IMR-90 (cell line): ENCODE results near the gene MSLN. TPM values are rescaled to one million over a fixed set of nuclear protein-coding genes. Genes with fewer than 3 reads are reported as not detected.

Experiments
- ATAC-seq: fragments of 200-7000 bp; cut with Tn5 transposase; 2 replicates; pipeline ENCODE4 v1.9.1; 2020; ENCODE audit warnings: low read depth, mild to moderate bottlenecking, moderate library complexity
- BruUV-seq: library from RNA; stranded (reverse); fragments of 400-500 nt; replicated peaks from 2 replicates; lab custom pipeline; 2021; lab: Mats Ljungman, UMichigan
- CTCF ChIA-PET: fragments of 300-600 bp; formaldehyde crosslinking; extraction: SDS; loops from one replicate; lab custom pipeline; 2021; ENCODE audit warnings: antibody characterized with exemption; lab: Yijun Ruan, JAX
- POLR2A ChIA-PET: fragments of 300-600 bp; sonication (Branson Sonifier 250); formaldehyde crosslinking; loops from one replicate; lab custom pipeline; 2022; ENCODE audit warnings: antibody characterized with exemption; ENCODE audit not compliant: unreplicated experiment; lab: Charles Lee
- DNase-seq: peaks from one replicate; pipeline ENCODE4 v3.0.0; 2013
- H2AFZ ChIP-seq: replicated peaks from 2 replicates; pipeline ENCODE3; 2013; ENCODE audit warnings: low read length, mild to moderate bottlenecking; ENCODE audit not compliant: poor library complexity
- H2AK5ac ChIP-seq: 2 replicates; pipeline ENCODE4 v1.6.1; 2013; ENCODE audit warnings: low read depth, low read length, inconsistent platforms
- H2AK9ac ChIP-seq: replicated peaks from 2 replicates; pipeline ENCODE3; 2013; ENCODE audit warnings: mild to moderate bottlenecking, low read depth, low read length, moderate library complexity; ENCODE audit not compliant: poor library complexity
- H2BK120ac ChIP-seq: 2 replicates; pipeline ENCODE4 v1.6.1; 2013; ENCODE audit warnings: low read depth, low read length, inconsistent platforms
- H2BK15ac ChIP-seq: 3 replicates; pipeline ENCODE4 v1.6.1; 2013; ENCODE audit warnings: low read depth, low read length, inconsistent platforms
- H2BK20ac ChIP-seq: 2 replicates; pipeline ENCODE4 v1.6.1; 2013; ENCODE audit warnings: low read depth, mild to moderate bottlenecking, inconsistent platforms, low read length, moderate library complexity
- H2BK5ac ChIP-seq: 2 replicates; pipeline ENCODE4 v1.6.1; 2013; ENCODE audit warnings: mild to moderate bottlenecking, low read depth, low read length, inconsistent platforms; ENCODE audit not compliant: poor library complexity, severe bottlenecking
- H3K14ac ChIP-seq: replicated peaks from 2 replicates; pipeline ENCODE4 v1.6.1; 2013; ENCODE audit warnings: low read depth, low read length, inconsistent platforms
- H3K18ac ChIP-seq: 2 replicates; pipeline ENCODE4 v1.6.1; 2013; ENCODE audit warnings: low read depth, low read length, control low read depth
- H3K23ac ChIP-seq: 2 replicates; pipeline ENCODE4 v1.6.1; 2013; ENCODE audit warnings: low read depth, low read length, inconsistent platforms
- H3K27ac ChIP-seq: 2 replicates; pipeline ENCODE4 v1.5.1; 2013; ENCODE audit warnings: mild to moderate bottlenecking, control low read depth, low read length; ENCODE audit not compliant: insufficient read depth
- H3K27me3 ChIP-seq: 2 replicates; pipeline ENCODE4 v1.6.1; 2013; ENCODE audit warnings: low read length; ENCODE audit not compliant: control insufficient read depth, insufficient read depth
- H3K36me3 ChIP-seq: 2 replicates; pipeline ENCODE4 v1.6.1; 2013; ENCODE audit warnings: low read length, mixed read lengths; ENCODE audit not compliant: control insufficient read depth, insufficient read depth
- H3K4ac ChIP-seq: 2 replicates; pipeline ENCODE4 v1.6.1; 2013; ENCODE audit warnings: low read depth, low read length, inconsistent platforms
- H3K4me1 ChIP-seq: 2 replicates; pipeline ENCODE4 v1.6.1; 2013; ENCODE audit warnings: low read length, mixed read lengths; ENCODE audit not compliant: control insufficient read depth, insufficient read depth
- H3K4me2 ChIP-seq: 2 replicates; pipeline ENCODE4 v1.6.1; 2013; ENCODE audit warnings: low read depth, mild to moderate bottlenecking, control low read depth, low read length, moderate library complexity
- H3K4me3 ChIP-seq: 2 replicates; pipeline ENCODE4 v1.5.1; 2013; ENCODE audit warnings: low read depth, mild to moderate bottlenecking, control low read depth, low read length, moderate library complexity; ENCODE audit not compliant: insufficient read depth
- H3K56ac ChIP-seq: 2 replicates; pipeline ENCODE4 v1.6.1; 2013; ENCODE audit warnings: low read length, inconsistent platforms; ENCODE audit not compliant: insufficient read depth; ENCODE audit errors: extremely low read depth
- H3K79me1 ChIP-seq, 2 experiments: 2 replicates each; pipeline ENCODE4 v1.6.1; 2013; ENCODE audit warnings: low read length in 2 of 2, inconsistent platforms in 1 of 2, low read depth in 1 of 2
- H3K9ac ChIP-seq: 2 replicates; pipeline ENCODE4 v1.6.1; 2013; ENCODE audit warnings: low read depth, low read length, control low read depth
- H3K9me1 ChIP-seq: 2 replicates; pipeline ENCODE4 v1.6.1; 2013; ENCODE audit warnings: low read length, inconsistent platforms; ENCODE audit not compliant: insufficient read depth
- H3K9me3 ChIP-seq: 2 replicates; pipeline ENCODE4 v1.6.1; 2013; ENCODE audit warnings: low read length; ENCODE audit not compliant: control insufficient read depth, insufficient read depth
- H4K20me1 ChIP-seq: 2 replicates; pipeline ENCODE4 v1.6.1; 2013; ENCODE audit warnings: low read length, inconsistent platforms; ENCODE audit not compliant: insufficient read depth
- H4K5ac ChIP-seq: 2 replicates; pipeline ENCODE4 v1.6.1; 2013; ENCODE audit warnings: mild to moderate bottlenecking, low read depth, low read length, control low read depth
- H4K8ac ChIP-seq, 2 experiments: 2 replicates each; pipeline ENCODE4 v1.6.1; 2013; ENCODE audit warnings: low read depth in 2 of 2, low read length in 2 of 2, control low read depth in 1 of 2, inconsistent platforms in 1 of 2
- H4K91ac ChIP-seq: 2 replicates; pipeline ENCODE4 v1.6.1; 2013; ENCODE audit warnings: low read depth, low read length, inconsistent platforms; ENCODE audit not compliant: insufficient read depth
- BHLHE40 ChIP-seq: fragments of 150-350 bp; IDR thresholded peaks from 2 replicates; pipeline ENCODE4 v1.6.1; 2016; ENCODE audit warnings: mild to moderate bottlenecking, low read depth, low read length
- CEBPB ChIP-seq: IDR thresholded peaks from 2 replicates; pipeline ENCODE4 v1.6.1; 2012; ENCODE audit warnings: low read depth, low read length, improper control_type of control experiment
- CHD1 ChIP-seq: IDR thresholded peaks from 2 replicates; pipeline ENCODE4 v1.6.1; 2012; ENCODE audit warnings: low read depth, low read length, improper control_type of control experiment
- CTCF ChIP-seq: conservative IDR thresholded peaks from 2 replicates; pipeline ENCODE4 v1.5.1; 2012; ENCODE audit warnings: mild to moderate bottlenecking, low read depth, low read length, improper control_type of control experiment
- ELK1 ChIP-seq: fragments of 150-350 bp; IDR thresholded peaks from 2 replicates; pipeline ENCODE4 v1.6.1; 2016; ENCODE audit warnings: low read depth, mild to moderate bottlenecking, low read length, moderate library complexity, borderline replicate concordance
- MAFK ChIP-seq: IDR thresholded peaks from 2 replicates; pipeline ENCODE4 v1.6.1; 2012; ENCODE audit warnings: low read depth, low read length, improper control_type of control experiment
- MAZ ChIP-seq: IDR thresholded peaks from 2 replicates; pipeline ENCODE4 v1.6.1; 2012; ENCODE audit warnings: low read depth, mild to moderate bottlenecking, low read length, improper control_type of control experiment, moderate library complexity, borderline replicate concordance
- MXI1 ChIP-seq: IDR thresholded peaks from 2 replicates; pipeline ENCODE4 v1.6.1; 2012; ENCODE audit warnings: low read depth, mild to moderate bottlenecking, low read length, moderate library complexity, borderline replicate concordance
- NFE2L2 ChIP-seq: fragments of 150-350 bp; IDR thresholded peaks from 2 replicates; pipeline ENCODE4 v1.6.1; 2016; ENCODE audit warnings: low read depth, mild to moderate bottlenecking, low read length
- POLR2A ChIP-seq: IDR thresholded peaks from 2 replicates; pipeline ENCODE4 v1.6.1; 2012; ENCODE audit warnings: mild to moderate bottlenecking, low read depth, low read length
- RAD21 ChIP-seq: IDR thresholded peaks from 2 replicates; pipeline ENCODE4 v1.6.1; 2012; ENCODE audit warnings: low read length, improper control_type of control experiment
- RCOR1 ChIP-seq: IDR thresholded peaks from 2 replicates; pipeline ENCODE4 v1.6.1; 2012; ENCODE audit warnings: mild to moderate bottlenecking, low read length, improper control_type of control experiment; ENCODE audit not compliant: insufficient replicate concordance
- RFX5 ChIP-seq: IDR thresholded peaks from 2 replicates; pipeline ENCODE4 v1.8.0; 2012; ENCODE audit warnings: low read depth, mild to moderate bottlenecking, low read length, moderate library complexity
- SMC3 ChIP-seq: fragments of 150-350 bp; IDR thresholded peaks from 2 replicates; pipeline ENCODE4 v1.6.1; 2016; ENCODE audit warnings: low read depth, mild to moderate bottlenecking, antibody characterized with exemption, low read length, moderate library complexity
- USF2 ChIP-seq: fragments of 150-350 bp; IDR thresholded peaks from 2 replicates; pipeline ENCODE4 v1.6.1; 2017; ENCODE audit warnings: mild to moderate bottlenecking, antibody characterized with exemption, low read length, low read depth
- WGBS, 2 experiments: methylation state at CpG; one replicate each; pipeline versions ENCODE4 v1.1.5 to v1.1.7; 2013; ENCODE audit warnings: missing lambda C conversion rate in 2 of 2; ENCODE audit not compliant: insufficient read length in 1 of 2; ENCODE audit errors: extremely low coverage in 2 of 2; 5-methylcytosine and 5-hydroxymethylcytosine counted together
- dilution Hi-C: fragments of 300-500 bp; cut with HindIII; formaldehyde crosslinking; loops from one replicate; pipeline ENCODE4 v1.14.3; 2018; ENCODE audit warnings: low sequenced_read_pairs; ENCODE audit not compliant: unreplicated experiment
- in situ Hi-C: fragments of 300-500 bp; cut with MboI; formaldehyde crosslinking; loops from 3 replicates; pipeline ENCODE4 v1.14.3; 2019; ENCODE audit warnings: low sequenced_read_pairs, inconsistent platforms, mixed read lengths
- intact Hi-C: fragments of 100-400 bp; cut with micrococcal nuclease; formaldehyde crosslinking; loops from 2 replicates; pipeline ENCODE4 v1.10.0; 2022
- polyA plus RNA-seq, 3 experiments: library from polyadenylated mRNA; depleted of rRNA; stranded (reverse); fragments of >200 nt; gene quantifications; 2 replicates each; pipeline ENCODE4 v1.2.3, GENCODE V29; 2012; ENCODE audit warnings: low replicate concordance in 1 of 3
- total RNA-seq: library from RNA; depleted of rRNA; stranded (reverse); fragments of >200 nt; gene quantifications from 2 replicates; pipeline ENCODE4 v1.2.3, GENCODE V29; 2012

MSLN gene
- total and polyA plus RNA-seq, 2 of the 4 experiments (the other 2 are of a cell fraction), result 0.14 TPM; not detected in 1

- no peak overlapping the region for H3K4me2 ChIP-seq
- no peak overlapping the region for H3K18ac ChIP-seq
- H3K9ac ChIP-seq, result no peak overlapping the region
- DNase-seq, result peak; percentile 4
- no peak overlapping the region for H3K56ac ChIP-seq
- H2AK9ac ChIP-seq, result peak overlapping the region; percentile 82
- H4K8ac ChIP-seq, result no peak overlapping the region
- peaks cover 11% of the 10 kb centered on the region; the same call in 1 of the 2 replicates for H3K4me1 ChIP-seq
- no TSS peak for BruUV-seq
- H2BK15ac ChIP-seq, result no peak overlapping the region
- H3K23ac ChIP-seq, result no peak overlapping the region
- H3K36me3 ChIP-seq, result peaks cover 10% of the 10 kb centered on the region; the same call in 1 of the 2 replicates
- intact Hi-C loops, result no loop called here
- no peak overlapping the region for H2AK5ac ChIP-seq
- POLR2A ChIA-PET, result no interaction called here
- 47% methylated on average over 6 of the region's 17 CpGs; no CpG with 5 or more reads in 1 of the 2 experiments for WGBS, 2 experiments
- dilution Hi-C loops, result no loop called here
- H3K9me3 ChIP-seq, result no peaks in the 10 kb centered on the region
- peaks cover 21% of the 10 kb centered on the region for H4K20me1 ChIP-seq
- no peak overlapping the region for H3K4me3 ChIP-seq
- H4K91ac ChIP-seq, result no peak overlapping the region
- peaks cover 4 to 24% of the 10 kb centered on the region in 2 experiments; a peak in 1 of 4 replicates for H3K79me1 ChIP-seq
- H3K4ac ChIP-seq, result no peak overlapping the region
- CTCF ChIA-PET, result interaction anchor here (0.9 kb wide), 1 partner anchor 71 kb away, joined by 3 read pairs; no protein-coding TSS in a partner anchor
- no peak overlapping the region for H2BK5ac ChIP-seq
- no peaks in the 10 kb centered on the region for H3K9me1 ChIP-seq
- H3K14ac ChIP-seq, result no peak overlapping the region; the same call in 1 of the 2 replicates
- H2BK20ac ChIP-seq, result no peak overlapping the region
- no peak overlapping the region for H3K27ac ChIP-seq
- no peak overlapping the region for H2AFZ ChIP-seq
- peaks cover 5% of the 10 kb centered on the region; the same call in 1 of the 2 replicates for H3K27me3 ChIP-seq
- no peak for ATAC-seq
- in situ Hi-C loops, result no loop called here
- H4K5ac ChIP-seq, result no peak overlapping the region
- no peak overlapping the region for H2BK120ac ChIP-seq
- TF ChIP-seq BHLHE40 (no peak), ELK1 (no peak), MAFK (no peak), USF2 (no peak), MXI1 (no peak), MAZ (no peak), CTCF (no peak), CHD1 (no peak), CEBPB (no peak), RCOR1 (no peak), RFX5 (no peak), SMC3 (no peak), RAD21 (no peak), POLR2A (no peak), NFE2L2 (no peak)
Measured at GRCh38 chr16:783404-784161, 23.0 kb downstream of the MSLN start.
